ENCODE measurements around the gene AMMECR1L.

AMMECR1L gene

GRCh38 chr2:127860130-127860529 is 25.6 kb downstream of the AMMECR1L start:
- no peak for TF ChIP-seq CTCF (IDR thresholded peaks at IDR 0.05; ENCODE audit: extremely low read depth, insufficient read depth, missing control alignments)
- in situ Hi-C loops (cut with MboI; ENCODE audit: low pct_unique_long_range_greater_than_20kb, low sequenced_read_pairs, unreplicated experiment): no loop called here
- DNase-seq (ENCODE audit: low spot score): no peak

- no peak for TF ChIP-seq CTCF (IDR thresholded peaks at IDR 0.05; ENCODE audit: extremely low read depth, insufficient read depth, missing control alignments)
- DNase-seq (ENCODE audit: low spot score): peak; percentile 54
- in situ Hi-C loops (cut with MboI; ENCODE audit: low pct_unique_long_range_greater_than_20kb, low sequenced_read_pairs, unreplicated experiment): no loop called here
Measured at GRCh38 chr2:127859712-127860085, 26.1 kb downstream of the AMMECR1L start.

- TF ChIP-seq CTCF (IDR thresholded peaks at IDR 0.05; ENCODE audit: extremely low read depth, insufficient read depth, missing control alignments): no peak
- peak; percentile 52 for DNase-seq (ENCODE audit: low spot score)
Measured at GRCh38 chr2:127857265-127857808, 28.4 kb downstream of the AMMECR1L start.

GRCh38 chr2:127853671-127854070 is 32.1 kb downstream of the AMMECR1L start:
- no peak for TF ChIP-seq CTCF (IDR thresholded peaks at IDR 0.05; ENCODE audit: extremely low read depth, insufficient read depth, missing control alignments)
- no peak for DNase-seq (ENCODE audit: low spot score)
- in situ Hi-C loops (cut with MboI; ENCODE audit: low pct_unique_long_range_greater_than_20kb, low sequenced_read_pairs, unreplicated experiment): no loop called here

More at GRCh38 chr2:127857265-127857808, 28.4 kb downstream of the AMMECR1L start:
- in situ Hi-C loops (cut with MboI; ENCODE audit: low pct_unique_long_range_greater_than_20kb, low sequenced_read_pairs, unreplicated experiment): no loop called here

- TF ChIP-seq CTCF (IDR thresholded peaks at IDR 0.05; ENCODE audit: extremely low read depth, insufficient read depth, missing control alignments): no peak
- DNase-seq (ENCODE audit: low spot score): no peak
- in situ Hi-C loops (cut with MboI; ENCODE audit: low pct_unique_long_range_greater_than_20kb, low sequenced_read_pairs, unreplicated experiment): no loop called here
Measured at GRCh38 chr2:127852388-127852787, 33.4 kb downstream of the AMMECR1L start.

GRCh38 chr2:127847931-127848330 is 37.8 kb downstream of the AMMECR1L start:
- in situ Hi-C loops (cut with MboI; ENCODE audit: low pct_unique_long_range_greater_than_20kb, low sequenced_read_pairs, unreplicated experiment): no loop called here
- no peak for TF ChIP-seq CTCF (IDR thresholded peaks at IDR 0.05; ENCODE audit: extremely low read depth, insufficient read depth, missing control alignments)
- no peak for DNase-seq (ENCODE audit: low spot score)

- in situ Hi-C loops (cut with MboI; ENCODE audit: low pct_unique_long_range_greater_than_20kb, low sequenced_read_pairs, unreplicated experiment): no loop called here
- no peak for DNase-seq (ENCODE audit: low spot score)
Measured at GRCh38 chr2:127844973-127845372, 40.8 kb downstream of the AMMECR1L start.

More at GRCh38 chr2:127844973-127845372, 40.8 kb downstream of the AMMECR1L start:
- TF ChIP-seq CTCF (IDR thresholded peaks at IDR 0.05; ENCODE audit: extremely low read depth, insufficient read depth, missing control alignments): no peak

Data from GM13977 (cell line).